GM19372 (cell line): ENCODE results near the gene SPOUT1.
"Not testable (repeated sequence)": the region's sequence is repeated elsewhere in the genome, so short reads cannot be mapped to it uniquely, and the experiment has no call there.

Source experiments
- ATAC-seq: cut with Tn5 transposase; IDR thresholded peaks from one replicate; pipeline ENCODE4 v1.9.1; 2021; ENCODE audit warnings: mild to moderate bottlenecking, low read depth, moderate library complexity; ENCODE audit not compliant: unreplicated experiment

Gene SPOUT1

GRCh38 chr9:128818099-128818838 is 11.3 kb downstream of the SPOUT1 start, which contains the start of gene ENDOG:
Gene ENDOG (plus strand): TSS chr9:128818500. CDS start chr9:128818685, 185 bp downstream.
- ATAC-seq, result peak; percentile 78

DNA sequence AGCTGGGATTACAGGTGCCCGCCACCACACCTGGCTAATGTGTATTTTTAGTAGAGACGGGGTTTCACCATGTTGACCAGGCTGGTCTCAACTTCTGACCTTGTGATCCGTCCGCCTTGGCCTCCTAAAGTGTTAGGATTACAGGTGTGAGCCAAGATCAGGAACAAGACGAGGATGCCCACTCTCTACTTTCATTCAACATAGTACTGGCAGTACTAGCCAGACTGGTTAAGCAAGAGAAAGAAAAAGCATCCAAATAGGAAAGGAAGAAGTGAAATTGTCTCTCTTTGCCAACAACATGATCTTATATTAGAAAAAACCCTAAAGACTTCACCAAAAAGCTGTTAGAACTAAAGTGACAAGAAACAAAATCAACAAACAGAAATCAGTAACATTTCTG is 18.7 kb downstream of the SPOUT1 start:
- no peak for ATAC-seq

GRCh38 chr9:128809831-128810230 is 19.8 kb downstream of the SPOUT1 start:
- ATAC-seq, result no peak

DNA sequence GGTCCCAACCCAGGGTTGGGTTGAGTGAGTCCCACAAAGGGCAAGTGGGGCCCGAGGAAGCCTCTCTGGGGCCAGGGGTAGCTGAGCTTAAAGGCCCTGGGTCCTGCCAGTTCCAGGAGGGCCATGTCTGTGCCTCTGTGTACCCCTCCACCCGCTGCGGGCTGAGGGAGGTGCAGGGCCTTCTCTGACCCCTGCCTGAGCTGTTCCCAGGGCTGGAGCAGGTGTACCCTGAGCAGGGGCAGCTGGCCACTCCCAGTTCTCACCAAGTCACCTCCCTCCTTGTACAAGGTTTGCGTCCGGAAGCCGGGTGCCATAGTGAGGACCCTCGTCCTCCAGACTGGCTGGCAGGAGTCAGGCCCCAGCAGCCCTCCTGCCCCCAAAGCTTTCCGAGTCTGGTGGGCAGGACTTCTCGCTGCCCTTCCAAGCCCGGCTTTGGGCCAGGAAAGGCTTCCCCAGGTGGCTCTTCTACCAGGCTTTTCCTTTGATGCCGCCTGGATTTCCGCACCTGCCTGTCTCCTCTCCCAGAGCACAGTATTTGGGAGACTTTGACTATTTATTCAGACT is 20.5 kb downstream of the SPOUT1 start:
- no peak for ATAC-seq

DNA sequence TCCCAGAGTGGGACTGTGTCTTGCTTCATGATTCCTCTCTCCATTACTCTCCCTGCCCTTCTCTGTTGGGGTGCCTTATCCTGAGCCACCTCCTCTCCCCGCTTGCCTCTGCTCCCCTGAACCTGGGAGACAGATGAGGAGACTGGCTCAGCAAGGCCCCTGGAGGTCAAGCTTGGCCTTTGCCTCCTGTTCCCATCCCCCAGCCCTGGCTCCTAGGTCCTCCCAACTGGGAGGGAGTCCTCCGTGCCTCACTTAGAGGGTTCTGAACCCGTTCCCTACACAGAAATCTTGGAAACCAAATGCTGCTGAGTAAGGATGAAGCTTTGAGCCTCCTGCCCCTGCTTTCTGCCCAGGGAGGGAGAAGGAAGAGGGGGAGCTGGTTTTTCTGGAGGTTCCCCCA is 21.1 kb downstream of the SPOUT1 start:
- no peak for ATAC-seq

- ATAC-seq, result no peak
Measured at GRCh38 chr9:128807827-128808226, 21.8 kb downstream of the SPOUT1 start.

GRCh38 chr9:128805661-128806060 is 23.9 kb downstream of the SPOUT1 start:
- ATAC-seq, result no peak

GRCh38 chr9:128802482-128802881 is 27.1 kb downstream of the SPOUT1 start:
- ATAC-seq, result no peak

DNA sequence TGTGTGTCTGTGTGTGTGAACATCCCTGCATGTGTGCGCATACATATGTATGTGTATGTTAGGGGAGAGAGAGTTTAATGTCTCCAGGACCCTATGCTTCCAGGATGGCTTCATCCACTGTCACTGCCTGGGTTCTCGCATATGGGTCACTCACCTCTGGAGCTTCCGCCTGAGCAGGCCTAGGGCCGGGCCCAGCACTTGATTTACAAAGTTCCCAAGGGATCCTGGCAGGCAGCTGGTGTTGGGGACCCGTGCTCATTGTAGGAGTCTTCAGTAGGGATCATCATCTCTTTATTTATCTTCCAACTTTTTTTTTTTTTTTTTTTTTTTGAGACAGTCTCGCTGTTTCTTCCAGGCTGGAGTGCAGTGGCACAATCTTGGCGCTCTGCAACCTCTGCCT is 29.5 kb downstream of the SPOUT1 start:
- ATAC-seq, result no peak

DNA sequence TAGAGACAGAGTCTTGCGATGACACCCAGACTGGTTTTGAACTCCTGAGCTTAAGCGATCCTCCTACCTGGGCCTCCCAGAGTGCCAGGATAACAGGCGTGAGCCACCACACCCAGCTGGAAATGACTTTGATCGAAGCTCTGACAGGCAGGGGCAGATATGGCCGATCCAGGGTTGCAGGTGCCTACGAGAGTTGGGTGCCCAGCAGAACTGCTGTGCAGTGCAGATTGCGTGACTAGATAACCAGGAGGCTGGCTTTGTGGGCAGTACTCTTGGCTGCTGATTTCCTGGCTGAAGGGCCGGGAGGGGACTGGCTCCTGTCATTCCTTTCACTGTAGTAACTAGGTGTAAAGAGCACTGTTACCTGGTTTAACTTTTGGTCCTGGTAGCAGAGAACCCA is 30.7 kb downstream of the SPOUT1 start:
- no peak for ATAC-seq

- ATAC-seq, result not testable (repeated sequence)
Measured at GRCh38 chr9:128794961-128795360, 34.6 kb downstream of the SPOUT1 start.

DNA sequence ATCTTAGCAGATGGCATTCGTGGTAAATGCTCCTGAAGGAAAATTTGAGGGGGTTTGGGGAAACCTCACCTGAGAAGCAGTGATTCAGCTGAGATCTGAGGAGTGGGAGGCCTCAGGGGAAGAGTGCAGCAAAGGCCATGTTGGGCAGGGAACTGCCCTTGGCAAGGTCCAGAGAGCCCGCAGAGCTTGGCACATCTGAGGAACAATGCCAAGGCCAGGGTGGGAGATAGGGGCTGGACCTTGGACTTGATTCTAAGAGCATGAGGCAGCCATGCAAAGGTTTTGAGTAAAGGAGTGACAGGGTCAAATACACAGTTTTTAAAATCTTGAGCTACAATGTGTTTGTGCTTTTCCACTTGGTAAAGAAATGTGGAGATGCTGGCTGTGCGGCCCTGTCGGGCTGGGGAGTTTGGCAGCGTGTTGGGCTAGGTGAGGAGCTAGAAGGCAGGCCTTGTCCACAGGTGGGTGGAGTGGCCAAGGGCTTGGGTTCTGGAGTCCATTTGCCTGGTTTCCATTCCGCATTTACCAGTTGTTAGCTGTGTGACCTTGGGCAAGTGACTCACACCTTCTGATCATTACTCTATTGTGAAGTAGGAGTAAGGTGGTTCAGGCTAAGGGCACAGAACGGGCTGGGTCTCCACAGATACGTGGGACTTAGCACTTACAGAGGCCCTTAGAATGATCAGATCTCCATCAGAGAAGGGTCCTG is 36.5 kb downstream of the SPOUT1 start:
- no peak for ATAC-seq

GRCh38 chr9:128792134-128792533 is 37.5 kb downstream of the SPOUT1 start:
- ATAC-seq, result no peak

DNA sequence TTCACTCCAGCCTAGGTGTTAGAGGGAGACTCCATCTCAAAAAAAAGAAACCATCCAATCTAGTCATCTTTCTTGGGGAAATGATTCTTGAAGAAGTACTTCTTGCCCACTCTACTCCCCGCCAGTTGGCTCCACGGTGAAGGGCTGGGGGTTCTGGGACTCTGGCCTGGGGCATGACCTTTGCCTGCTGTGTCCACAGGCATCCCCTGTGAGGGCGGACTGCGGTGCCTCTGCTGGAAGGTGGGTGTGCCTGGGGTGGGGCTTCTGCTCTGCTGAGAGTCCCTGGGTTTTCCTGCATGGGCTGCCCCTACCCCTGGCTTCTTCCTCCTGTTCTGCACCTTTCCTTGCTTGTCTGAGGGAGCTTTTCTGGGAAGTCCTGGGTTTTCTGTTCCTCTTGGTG is 39.1 kb downstream of the SPOUT1 start:
- ATAC-seq, result no peak

DNA sequence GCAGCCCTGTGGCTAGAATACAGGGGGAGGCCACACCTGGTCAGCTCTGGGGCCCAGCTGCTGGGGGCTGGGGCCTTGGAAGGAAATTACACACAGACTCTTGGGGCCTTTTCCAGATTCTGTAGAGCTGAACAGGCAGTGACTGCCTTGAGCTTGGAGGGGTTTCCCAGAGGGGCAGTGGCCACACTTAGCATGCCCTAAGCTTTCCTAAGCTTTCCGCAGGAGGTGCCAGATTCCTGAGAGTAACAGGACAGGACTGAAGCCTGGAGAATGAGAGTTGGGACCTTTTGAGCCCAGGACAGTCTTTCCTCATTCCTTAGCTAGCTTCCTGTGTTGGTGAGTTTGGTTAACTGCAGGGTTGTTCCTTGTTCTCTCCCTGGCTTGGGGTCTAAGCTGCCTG is 41.1 kb downstream of the SPOUT1 start:
- no peak for ATAC-seq

- ATAC-seq, result no peak
Measured at GRCh38 chr9:128787659-128788058, 41.9 kb downstream of the SPOUT1 start.

DNA sequence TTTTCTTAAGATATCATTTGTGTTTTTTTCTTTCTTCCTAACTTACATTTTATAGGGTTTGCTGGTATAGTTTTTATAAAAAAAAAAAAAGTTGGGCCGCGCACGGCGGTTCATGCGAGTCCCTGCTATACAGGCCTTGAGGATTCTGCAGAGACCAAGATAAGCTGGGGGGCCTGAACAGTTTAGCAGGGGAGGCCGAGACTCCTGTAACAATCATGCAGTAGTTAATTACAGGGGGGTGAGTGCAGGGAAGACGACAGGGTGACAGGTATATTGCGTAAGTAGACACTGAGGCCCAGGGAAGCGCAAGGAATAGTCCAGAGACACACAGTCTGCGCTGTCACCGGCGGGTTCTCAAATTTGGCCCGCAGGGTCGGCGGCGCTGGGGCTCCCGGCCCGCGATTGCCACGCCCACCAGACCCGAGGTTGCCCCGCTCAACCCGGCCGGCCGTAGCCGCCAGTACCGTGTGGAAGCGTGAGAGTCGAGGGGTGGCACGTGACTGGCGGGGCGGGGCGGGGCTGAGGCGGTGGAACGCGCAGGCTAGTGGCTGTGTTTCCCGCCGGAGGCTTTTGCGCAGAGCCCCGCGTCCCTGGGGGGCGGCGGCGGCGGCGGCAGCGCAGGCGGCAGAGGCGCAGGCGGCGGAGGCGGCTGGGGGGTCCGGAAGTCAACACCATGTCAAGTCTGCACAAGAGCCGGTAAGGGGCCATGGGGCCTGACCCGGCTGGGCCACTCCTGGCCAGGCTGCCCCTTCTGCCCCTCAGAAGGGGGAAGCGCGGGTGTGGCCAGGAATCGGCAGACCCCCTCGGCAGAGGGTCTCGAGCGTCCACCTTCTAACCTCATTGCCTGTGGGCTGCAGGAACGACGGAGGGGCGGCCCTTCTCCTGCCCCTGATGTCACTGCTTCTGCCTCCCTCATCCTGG is 42.7 kb downstream of the SPOUT1 start, which contains the start of gene TBC1D13:
Gene TBC1D13, plus strand, starts transcription at position 573 of the 921 bp plus-strand sequence. Its CDS starts 101 bp downstream, at position 674.
- peak; percentile 88 for ATAC-seq

DNA sequence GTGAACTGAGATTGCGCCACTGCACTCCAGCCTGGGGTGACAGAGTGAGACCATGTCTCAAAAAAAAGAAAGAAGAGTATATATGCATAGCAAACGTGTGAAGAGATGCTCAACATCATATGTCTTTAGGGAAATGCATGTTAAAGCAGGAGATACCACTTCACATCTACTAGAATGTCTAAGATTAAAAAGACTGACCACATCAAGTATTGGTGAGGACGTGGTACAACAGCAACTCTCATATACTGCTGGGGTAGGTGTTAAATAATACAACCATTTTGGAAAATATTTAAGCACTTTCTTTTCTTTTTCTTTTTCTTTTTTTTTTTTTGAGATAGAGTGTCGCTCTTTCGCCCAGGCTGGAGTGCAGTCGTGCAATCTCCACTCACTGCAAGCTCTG is 44.2 kb downstream of the SPOUT1 start:
- ATAC-seq, result no peak

- no peak for ATAC-seq
Measured at GRCh38 chr9:128782669-128783068, 46.9 kb downstream of the SPOUT1 start.
